H1 (cell line): ENCODE data around the gene SH3RF3. TPM values are rescaled to one million over a fixed set of nuclear protein-coding genes. Genes with fewer than 3 reads are reported as not detected.

Experiments
- CTCF ChIA-PET: fragments of 300-600 bp; sonication (Branson Sonifier 250); formaldehyde crosslinking; loops from one replicate; lab custom pipeline; 2021; ENCODE audit not compliant: partially characterized antibody; lab: Charles Lee
- POLR2A ChIA-PET: fragments of 300-600 bp; sonication (Branson Sonifier 250); formaldehyde crosslinking; loops from one replicate; lab custom pipeline; 2021; ENCODE audit warnings: inconsistent platforms; ENCODE audit not compliant: partially characterized antibody; lab: Charles Lee
- DNase-seq, 2 experiments: peaks; one replicate each; pipeline versions ENCODE4 v3.0.0 to v3.0.0-alpha.2; 2010 to 2022; ENCODE audit warnings: low spot score in 2 of 2, low read depth in 1 of 2, mixed read lengths in 1 of 2
- FAIRE-seq: peaks from 2 replicates; lab custom pipeline; 2011; peaks lifted over from hg19 to GRCh38; lab: Jason Lieb, UNC
- H2AFZ ChIP-seq: 2 replicates; pipeline ENCODE4 v1.8.1; 2012; ENCODE audit warnings: low read length, inconsistent platforms
- H2AK5ac ChIP-seq: 2 replicates; pipeline ENCODE4 v1.6.1; 2013; ENCODE audit warnings: low read depth, low read length
- H2BK120ac ChIP-seq: replicated peaks from 2 replicates; pipeline ENCODE3; 2013; ENCODE audit warnings: low read depth, low read length, inconsistent platforms
- H2BK12ac ChIP-seq: 2 replicates; pipeline ENCODE4 v1.6.1; 2013; ENCODE audit warnings: low read depth, low read length
- H2BK15ac ChIP-seq: 2 replicates; pipeline ENCODE4 v1.6.1; 2013; ENCODE audit warnings: low read length
- H2BK20ac ChIP-seq: 2 replicates; pipeline ENCODE4 v1.6.1; 2013; ENCODE audit warnings: low read length
- H2BK5ac ChIP-seq: 2 replicates; pipeline ENCODE4 v1.6.1; 2013; ENCODE audit warnings: low read depth, low read length
- H3K14ac ChIP-seq: 2 replicates; pipeline ENCODE4 v1.6.1; 2013; ENCODE audit warnings: inconsistent platforms; ENCODE audit not compliant: insufficient read length
- H3K18ac ChIP-seq: 2 replicates; pipeline ENCODE4 v1.6.1; 2013; ENCODE audit warnings: low read length; ENCODE audit errors: extremely low read depth
- H3K23ac ChIP-seq: 2 replicates; pipeline ENCODE4 v1.6.1; 2013; ENCODE audit warnings: inconsistent platforms; ENCODE audit not compliant: insufficient read length
- H3K23me2 ChIP-seq: 2 replicates; pipeline ENCODE4 v1.6.1; 2013; ENCODE audit warnings: low read depth, low read length
- H3K27ac ChIP-seq: 2 replicates; pipeline ENCODE4 v1.6.1; 2011; ENCODE audit warnings: low read depth, low read length, inconsistent platforms
- H3K27me3 ChIP-seq, 4 experiments: replicated peaks in 1 of 4; 1 replicate in 1 of 4; 2 replicates in 3 of 4; pipeline versions ENCODE4 v1.6.1 to v1.8.1; 2011 to 2013; ENCODE audit warnings: low read length in 3 of 4, mild to moderate bottlenecking in 3 of 4, inconsistent platforms in 2 of 4, mixed read lengths in 2 of 4, moderate library complexity in 1 of 4; ENCODE audit not compliant: control insufficient read depth in 3 of 4, insufficient read depth in 3 of 4; ENCODE audit errors: extremely low read depth in 1 of 4
- H3K36me3 ChIP-seq, 4 experiments: 2 replicates each; pipeline versions ENCODE4 v1.6.1 to v1.8.1; 2011 to 2013; ENCODE audit warnings: mild to moderate bottlenecking in 4 of 4, low read length in 3 of 4, moderate library complexity in 2 of 4, control low read depth in 1 of 4, inconsistent platforms in 1 of 4; ENCODE audit not compliant: insufficient read depth in 4 of 4, control insufficient read depth in 2 of 4
- H3K4ac ChIP-seq: replicated peaks from 2 replicates; pipeline ENCODE3; 2013; ENCODE audit warnings: low read length, low read depth, mixed read lengths, inconsistent platforms; ENCODE audit not compliant: insufficient read length
- H3K4me1 ChIP-seq, 4 experiments: replicated peaks in 1 of 4; 1 replicate in 1 of 4; 2 replicates in 3 of 4; pipeline versions ENCODE4 v1.6.1 to v1.8.1; 2011 to 2013; ENCODE audit warnings: low read length in 3 of 4, inconsistent platforms in 2 of 4, mixed read lengths in 1 of 4; ENCODE audit not compliant: insufficient read depth in 4 of 4, control insufficient read depth in 3 of 4
- H3K4me2 ChIP-seq, 2 experiments: 2 replicates each; pipeline versions ENCODE4 v1.6.1 to v1.8.1; 2011 to 2013; ENCODE audit warnings: low read depth in 2 of 2, low read length in 2 of 2, control low read depth in 1 of 2, inconsistent platforms in 1 of 2, mild to moderate bottlenecking in 1 of 2; ENCODE audit not compliant: insufficient read depth in 1 of 2
- H3K4me3 ChIP-seq, 4 experiments: fragments of 200-600, 300-600 bp in 1 of 4; sonication (generic), shearing (Covaris generic), sonication (Bioruptor Twin) in 1 of 4; 2 replicates each; pipeline versions ENCODE4 v1.5.1 to v1.8.1; 2011 to 2016; ENCODE audit warnings: low read length in 4 of 4, low read depth in 3 of 4, control low read depth in 2 of 4, inconsistent platforms in 2 of 4, mild to moderate bottlenecking in 2 of 4, mixed read lengths in 1 of 4, moderate library complexity in 1 of 4; ENCODE audit not compliant: insufficient read depth in 2 of 4; ENCODE audit errors: extremely low read depth in 1 of 4
- H3K56ac ChIP-seq: replicated peaks from 2 replicates; pipeline ENCODE3; 2013; ENCODE audit warnings: low read depth, mild to moderate bottlenecking, mixed read lengths, low read length, inconsistent platforms; ENCODE audit not compliant: insufficient read length
- H3K79me1 ChIP-seq: 2 replicates; pipeline ENCODE4 v1.6.1; 2013; ENCODE audit warnings: low read depth, low read length, control low read depth
- H3K79me2 ChIP-seq, 2 experiments: 2 replicates each; pipeline versions ENCODE4 v1.6.1 to v1.8.1; 2012 to 2013; ENCODE audit warnings: low read length in 2 of 2, mild to moderate bottlenecking in 2 of 2, inconsistent platforms in 1 of 2; ENCODE audit not compliant: insufficient read depth in 2 of 2, control insufficient read depth in 1 of 2
- H3K9ac ChIP-seq, 4 experiments: replicated peaks in 1 of 4; 1 replicate in 1 of 4; 2 replicates in 3 of 4; pipeline versions ENCODE4 v1.6.1 to v1.8.1; 2011 to 2013; ENCODE audit warnings: low read depth in 3 of 4, low read length in 3 of 4, control low read depth in 2 of 4, mild to moderate bottlenecking in 2 of 4, moderate library complexity in 2 of 4, inconsistent platforms in 1 of 4; ENCODE audit errors: extremely low read depth in 1 of 4
- H3K9me3 ChIP-seq, 2 experiments: 2 replicates each; pipeline versions ENCODE4 v1.6.1 to v1.8.1; 2012 to 2013; ENCODE audit warnings: mild to moderate bottlenecking in 2 of 2, moderate library complexity in 2 of 2, control low read depth in 1 of 2, inconsistent platforms in 1 of 2, low read depth in 1 of 2, low read length in 1 of 2, mixed read lengths in 1 of 2; ENCODE audit not compliant: insufficient read depth in 2 of 2
- H4K20me1 ChIP-seq, 2 experiments: replicated peaks in 1 of 2; 2 replicates each; pipeline versions ENCODE3 to v1.8.1; 2011 to 2013; ENCODE audit warnings: inconsistent platforms in 2 of 2, low read length in 2 of 2, mild to moderate bottlenecking in 1 of 2; ENCODE audit not compliant: insufficient read depth in 2 of 2, control insufficient read depth in 1 of 2
- H4K5ac ChIP-seq: 2 replicates; pipeline ENCODE4 v1.6.1; 2013; ENCODE audit warnings: low read length, low read depth, mixed read lengths, inconsistent platforms; ENCODE audit not compliant: insufficient read length
- H4K8ac ChIP-seq: 2 replicates; pipeline ENCODE4 v1.8.0; 2013; ENCODE audit warnings: mild to moderate bottlenecking, moderate library complexity, low read length, inconsistent platforms; ENCODE audit not compliant: insufficient read depth; ENCODE audit errors: extremely low read depth
- H4K91ac ChIP-seq: replicated peaks from 2 replicates; pipeline ENCODE3; 2013; ENCODE audit warnings: low read length, mixed read lengths, inconsistent platforms; ENCODE audit not compliant: insufficient read length
- ATF3 ChIP-seq: IDR thresholded peaks from 2 replicates; pipeline ENCODE4 v1.6.1; 2011; ENCODE audit warnings: low read depth, mild to moderate bottlenecking, low read length; ENCODE audit not compliant: insufficient read depth
- BCL11A ChIP-seq, 2 experiments: IDR thresholded peaks; one replicate each; pipeline ENCODE4 v1.6.1; 2011; ENCODE audit warnings: low read depth in 2 of 2, low read length in 2 of 2, mild to moderate bottlenecking in 2 of 2
- CHD1 ChIP-seq: IDR thresholded peaks from 2 replicates; pipeline ENCODE4 v1.6.1; 2012; ENCODE audit warnings: low read depth, low read length, improper control_type of control experiment
- CTCF ChIP-seq, 3 experiments: IDR thresholded peaks; 1 replicate in 2 of 3; 2 replicates in 1 of 3; pipeline versions ENCODE4 v1.5.1 to v1.6.1; 2011; ENCODE audit warnings: low read length in 3 of 3, mild to moderate bottlenecking in 3 of 3, inconsistent platforms in 2 of 3, low read depth in 1 of 3, moderate library complexity in 1 of 3; ENCODE audit not compliant: insufficient read depth in 1 of 3; ENCODE audit errors: control extremely low read depth in 1 of 3
- KDM1A ChIP-seq: fragments of 200-600, 300-600 bp; sonication (generic); IDR thresholded peaks from 2 replicates; pipeline ENCODE4 v1.7.1; 2016; ENCODE audit warnings: mild to moderate bottlenecking, low read length, borderline replicate concordance
- MAFK ChIP-seq: IDR thresholded peaks from 2 replicates; pipeline ENCODE4 v1.6.1; 2012; ENCODE audit warnings: low read depth, mild to moderate bottlenecking, improper control_type of control experiment, low read length
- NRF1 ChIP-seq: IDR thresholded peaks from 2 replicates; pipeline ENCODE4 v1.6.1; 2011; ENCODE audit warnings: mild to moderate bottlenecking, low read depth, low read length, improper control_type of control experiment
- TEAD4 ChIP-seq: IDR thresholded peaks from 2 replicates; pipeline ENCODE4 v1.6.1; 2012; ENCODE audit warnings: low read depth, low read length, inconsistent platforms, mixed read lengths
- WGBS, 2 experiments: shearing (Covaris generic) in 1 of 2; methylation state at CpG; one replicate each; pipeline versions ENCODE4 v1.1.6 to v1.1.7; 2013 to 2015; ENCODE audit warnings: low lambda C conversion rate in 2 of 2, mixed read lengths in 2 of 2, inconsistent platforms in 1 of 2, low coverage in 1 of 2, missing lambda C conversion rate in 1 of 2; ENCODE audit not compliant: insufficient replicate concordance in 2 of 2, insufficient coverage in 1 of 2, insufficient read length in 1 of 2; ENCODE audit errors: extremely low coverage in 1 of 2, missing lambda C conversion rate in 1 of 2; 5-methylcytosine and 5-hydroxymethylcytosine counted together
- polyA plus RNA-seq, 7 experiments: library from polyadenylated mRNA; depleted of rRNA in 3 of 7; stranded (reverse) in 5 of 7; unstranded in 2 of 7; fragments of >200 nt in 5 of 7; fragments of 200-250 nt in 2 of 7; gene quantifications; 1 replicate in 5 of 7; 2 replicates in 1 of 7; 4 replicates in 1 of 7; pipeline versions ENCODE4 v1.2.1 to v1.2.3, GENCODE V29; 2011 to 2013; ENCODE audit warnings: missing spikeins in 2 of 7, mixed read lengths in 2 of 7
- total RNA-seq: library from RNA; stranded (reverse); fragmentation: NEBNext Ultra II Directional; extraction: Animal tissue kit (Norgen Biotek cat#: 25700); gene quantifications from 2 replicates; pipeline ENCODE4 v1.2.1, GENCODE V29; 2021

Gene SH3RF3
- total and polyA plus RNA-seq, 2 of the 8 experiments (the other 6 are each of a cell fraction or from before 2014, with no cell fraction given), result 0.11 to 0.65 TPM

GRCh38 chr2:109500910-109501309 is 371.9 kb downstream of the SH3RF3 start:
- H3K4ac ChIP-seq, result no peak overlapping the region
- H3K14ac ChIP-seq, result no peak overlapping the region
- H2BK20ac ChIP-seq, result no peak overlapping the region
- H4K5ac ChIP-seq, result no peak overlapping the region
- H2BK15ac ChIP-seq, result no peak overlapping the region
- H3K23me2 ChIP-seq, result no peaks in the 10 kb centered on the region
- ChIA-PET CTCF (interaction anchor here (1.0 to 3.5 kb wide), 3 partner anchors 10 to 238 kb away, joined by 3 to 22 read pairs (median 3); no protein-coding TSS in a partner anchor), POLR2A (no interaction called here)
- no peaks in the 10 kb centered on the region for H4K20me1 ChIP-seq
- H3K18ac ChIP-seq, result no peak overlapping the region
- no peak overlapping the region for H4K8ac ChIP-seq
- no peaks in the 10 kb centered on the region for H3K79me1 ChIP-seq
- no peaks in the 10 kb centered on the region for H3K4me1 ChIP-seq
- TF ChIP-seq TEAD4 (no peak), NRF1 (no peak), MAFK (no peak), BCL11A (IDR thresholded peaks at IDR 0.05; ENCODE audit: low read depth in 2 of 2, low read length in 2 of 2) (no peak), CHD1 (no peak), ATF3 (no peak), KDM1A (no peak), CTCF (IDR thresholded peaks at IDR 0.05; ENCODE audit: control extremely low read depth in 1 of 3, insufficient read depth in 1 of 3, low read depth in 1 of 3, low read length in 3 of 3) (peak in 2 of 3 experiments; percentile 4 to 21; a peak in 2 of 4 replicates)
- H3K27ac ChIP-seq, result no peak overlapping the region
- DNase-seq (no peak), FAIRE-seq (no peak)
- H2BK5ac ChIP-seq, result no peak overlapping the region
- H3K4me3 ChIP-seq, result no peak overlapping the region
- H3K9ac ChIP-seq, result no peak overlapping the region
- no peak overlapping the region for H3K4me2 ChIP-seq
- H3K36me3 ChIP-seq, result no peaks in the 10 kb centered on the region
- H2AK5ac ChIP-seq, result no peak overlapping the region
- no peak overlapping the region for H2AFZ ChIP-seq
- H4K91ac ChIP-seq, result no peak overlapping the region
- H3K79me2 ChIP-seq, result no peaks in the 10 kb centered on the region
- no peak overlapping the region for H3K56ac ChIP-seq
- H2BK12ac ChIP-seq, result no peak overlapping the region
- H3K27me3 ChIP-seq, result no peaks in the 10 kb centered on the region
- no peaks in the 10 kb centered on the region for H3K9me3 ChIP-seq
- H2BK120ac ChIP-seq, result no peak overlapping the region
- 82% methylated on average over 3 of the region's 8 CpGs; no CpG with 5 or more reads in 1 of the 2 experiments for WGBS, 2 experiments
- no peak overlapping the region for H3K23ac ChIP-seq
